PC-3 (cell line): ENCODE measurements around the gene SFMBT2.

Experiments used
- CTCF ChIP-seq: fragments of 300-600 bp; sonication (generic); conservative IDR thresholded peaks from 2 replicates; pipeline ENCODE4 v1.5.1; 2017; ENCODE audit warnings: antibody characterized with exemption, low read depth, mild to moderate bottlenecking, low read length
- EZH2 ChIP-seq: fragments of 300-600 bp; sonication (generic); IDR thresholded peaks from one replicate; pipeline ENCODE4 v1.6.1; 2017; ENCODE audit warnings: antibody characterized with exemption, mild to moderate bottlenecking, low read length; ENCODE audit not compliant: unreplicated experiment

GRCh38 chr10:7443036-7443435, 32.2 kb upstream of the SFMBT2 start:
- TF ChIP-seq CTCF = no peak
- TF ChIP-seq EZH2 = no peak
